GM12892 (cell line): ENCODE data around the gene ARHGEF12.
A peak's percentile ranks its signal among the peaks of the same experiment; 100 is the strongest.

Source experiments
- DNase-seq: peaks from one replicate; pipeline ENCODE4 v3.0.0; 2011; ENCODE audit not compliant: insufficient read length
- FAIRE-seq: peaks from 2 replicates; lab custom pipeline; 2011; peaks lifted over from hg19 to GRCh38; lab: Jason Lieb, UNC
- POLR2A ChIP-seq: IDR thresholded peaks from 2 replicates; pipeline ENCODE4 v1.6.1; 2011; ENCODE audit warnings: low read depth, low read length, control low read depth
- POLR2AphosphoS5 ChIP-seq: IDR thresholded peaks from 2 replicates; pipeline ENCODE4 v1.6.1; 2011; ENCODE audit warnings: low read depth, low read length, control low read depth
- TAF1 ChIP-seq: IDR thresholded peaks from 2 replicates; pipeline ENCODE4 v1.6.1; 2011; ENCODE audit warnings: low read depth, mild to moderate bottlenecking, control low read depth, low read length, borderline replicate concordance

ARHGEF12 gene

DNA sequence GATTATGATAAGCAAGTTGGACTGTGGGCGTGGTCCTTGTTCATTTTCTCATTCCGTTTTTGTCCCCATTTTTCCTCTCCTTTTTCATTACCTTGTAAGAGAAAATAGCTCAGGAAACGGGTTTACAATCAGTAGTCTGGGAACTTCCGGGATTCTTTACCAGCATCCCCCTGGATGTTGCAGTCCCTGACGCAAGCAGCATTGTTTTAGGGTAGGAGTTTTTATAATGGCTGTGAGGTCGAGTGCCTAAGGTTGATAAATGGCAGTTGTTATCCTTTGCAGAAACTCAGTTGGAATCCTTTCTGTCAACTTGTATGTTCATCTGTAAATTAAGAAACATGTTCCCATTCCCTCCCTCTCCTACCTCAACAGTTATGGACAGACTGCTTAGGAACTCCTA is 68.3 kb downstream of the ARHGEF12 start:
- TF ChIP-seq POLR2A: no peak
- no peak for TF ChIP-seq TAF1
- no peak for TF ChIP-seq POLR2AphosphoS5
- DNase-seq (no peak), FAIRE-seq (no peak)

DNA sequence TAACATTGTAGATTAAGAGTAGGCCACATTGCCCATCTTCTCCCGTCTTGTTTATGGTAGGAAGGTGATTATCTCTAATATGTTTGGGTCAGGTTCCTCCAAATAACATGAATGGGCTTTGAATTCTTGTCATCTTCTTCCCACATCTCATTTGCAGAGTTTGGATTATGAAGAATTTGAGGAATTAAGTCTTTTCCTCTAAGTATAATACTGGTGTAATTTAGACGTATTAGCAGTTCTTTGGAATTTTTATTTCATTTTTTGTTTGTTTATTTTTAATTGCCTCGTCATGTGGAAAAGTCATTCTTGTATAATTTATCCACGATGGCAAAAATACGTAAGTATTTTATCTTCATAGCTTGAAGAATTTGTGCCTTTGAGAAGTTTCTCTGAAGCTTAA is 73.4 kb downstream of the ARHGEF12 start:
- no peak for DNase-seq
- FAIRE-seq: no peak
- TF ChIP-seq POLR2A (no peak), TAF1 (no peak), POLR2AphosphoS5 (no peak)

DNA sequence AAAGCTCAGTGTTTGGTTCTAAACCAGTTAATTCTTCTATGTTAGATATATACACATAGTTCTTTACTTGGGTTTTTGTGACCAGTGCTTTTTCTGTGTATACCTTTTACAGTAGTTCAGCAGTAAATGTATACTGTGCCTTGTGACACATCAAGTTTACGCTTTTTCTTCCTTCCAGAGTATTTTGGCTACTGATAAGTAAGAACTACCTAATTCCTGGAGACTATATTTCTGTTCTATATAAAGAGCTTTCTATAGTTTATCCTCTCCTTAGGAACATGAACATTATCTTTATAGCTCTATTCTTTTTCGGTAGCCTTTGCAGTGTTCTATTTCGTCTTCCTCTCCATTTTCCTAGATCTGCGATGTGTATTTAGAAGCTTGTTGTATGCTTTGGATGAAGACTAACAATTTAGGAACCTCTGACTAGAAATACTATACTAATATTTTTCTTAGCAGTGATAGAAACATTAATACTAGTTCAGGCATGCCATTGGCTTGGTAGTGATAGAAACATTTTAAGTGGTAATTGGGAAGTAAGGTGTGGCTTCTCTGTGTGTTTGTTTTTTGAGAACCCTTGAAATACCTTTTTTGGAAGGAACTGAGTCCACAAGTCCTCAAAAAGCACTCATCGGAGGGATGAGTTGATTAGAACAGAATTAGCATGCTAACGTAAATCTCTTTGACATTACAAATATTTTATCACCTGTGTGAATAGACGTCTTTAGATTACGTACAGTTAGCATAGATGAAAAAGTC is 74.6 kb downstream of the ARHGEF12 start:
- DNase-seq (no peak), FAIRE-seq (no peak)
- TF ChIP-seq TAF1: no peak
- no peak for TF ChIP-seq POLR2AphosphoS5
- TF ChIP-seq POLR2A: no peak

DNA sequence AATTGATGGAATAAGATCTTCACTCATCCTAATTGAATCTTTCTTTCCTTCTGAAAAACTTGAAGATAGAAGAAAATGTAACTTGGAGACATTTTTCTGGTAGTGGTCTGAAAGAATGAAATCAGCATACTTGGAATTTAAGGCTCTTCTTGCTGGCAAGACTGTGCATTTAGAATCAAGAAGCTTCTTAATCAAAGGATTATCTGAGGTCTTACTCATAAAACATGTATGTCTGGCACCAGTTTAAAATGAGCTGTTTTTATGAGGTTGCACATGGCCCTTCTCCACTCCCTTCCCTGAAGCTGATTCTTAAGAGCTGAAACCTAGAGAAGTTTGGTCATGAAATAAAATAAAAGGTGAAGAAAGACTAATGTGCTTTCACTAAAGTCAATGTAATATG is 77.3 kb downstream of the ARHGEF12 start:
- FAIRE-seq (peak; percentile 70), DNase-seq (no peak)
- TF ChIP-seq POLR2AphosphoS5 (no peak), TAF1 (no peak), POLR2A (no peak)

DNA sequence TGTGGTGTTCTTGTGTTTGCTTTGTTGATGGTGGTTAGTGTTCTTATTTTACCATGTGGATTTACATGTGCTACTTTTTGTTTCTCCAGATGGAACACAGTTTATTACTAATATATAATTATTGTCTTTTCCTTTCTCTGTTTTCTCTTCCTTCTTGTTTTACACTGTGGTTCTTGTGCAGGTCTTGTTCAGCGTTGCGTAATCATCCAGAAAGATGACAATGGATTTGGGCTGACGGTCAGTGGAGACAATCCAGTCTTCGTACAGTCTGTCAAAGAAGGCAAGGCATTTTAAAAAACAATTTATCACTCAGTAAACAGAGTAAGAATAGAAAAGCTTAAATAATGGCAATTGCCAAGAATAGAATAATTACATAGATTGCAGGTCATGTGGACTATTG is 84.4 kb downstream of the ARHGEF12 start:
- no peak for FAIRE-seq

DNA sequence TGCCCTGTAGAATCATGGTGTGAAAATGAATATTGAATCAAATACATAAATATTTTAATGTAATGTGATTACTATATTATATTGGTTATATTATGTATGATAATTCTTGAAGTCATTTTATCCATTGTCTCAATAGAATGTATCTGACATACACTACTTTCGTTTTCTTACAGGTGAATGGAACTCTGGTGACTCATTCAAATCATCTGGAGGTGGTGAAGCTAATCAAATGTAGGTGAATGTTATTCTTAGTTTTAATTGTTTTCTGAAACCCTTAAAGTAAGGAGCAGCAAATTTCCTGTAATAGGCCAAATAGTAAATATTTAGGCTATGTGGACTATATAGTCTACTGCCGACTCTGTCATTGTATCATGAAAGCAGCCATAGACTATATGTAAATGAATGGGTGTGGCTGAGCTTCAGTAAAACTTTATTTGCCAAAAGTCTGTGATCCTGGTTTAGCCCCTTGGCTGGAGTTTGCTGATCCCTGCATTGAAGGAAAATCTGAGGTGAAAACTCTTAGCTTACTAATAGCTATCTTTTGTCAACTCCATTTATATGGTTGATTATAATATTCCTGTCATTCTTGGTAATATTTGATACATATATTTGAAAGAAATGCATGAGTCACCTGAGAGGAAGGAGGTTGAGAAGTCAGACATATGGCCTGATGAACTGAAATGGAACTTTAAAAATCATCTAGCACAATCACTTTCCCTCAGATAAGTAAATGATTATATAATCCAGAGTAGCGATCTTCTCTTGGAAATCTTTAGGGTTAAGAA is 88.2 kb downstream of the ARHGEF12 start:
- TF ChIP-seq POLR2AphosphoS5 (no peak), TAF1 (no peak), POLR2A (no peak)
- FAIRE-seq: no peak
- no peak for DNase-seq

More for the DNA sequence above, 84.4 kb downstream of the ARHGEF12 start:
- TF ChIP-seq TAF1: no peak
- TF ChIP-seq POLR2AphosphoS5: no peak
- no peak for TF ChIP-seq POLR2A
- DNase-seq: no peak

DNA sequence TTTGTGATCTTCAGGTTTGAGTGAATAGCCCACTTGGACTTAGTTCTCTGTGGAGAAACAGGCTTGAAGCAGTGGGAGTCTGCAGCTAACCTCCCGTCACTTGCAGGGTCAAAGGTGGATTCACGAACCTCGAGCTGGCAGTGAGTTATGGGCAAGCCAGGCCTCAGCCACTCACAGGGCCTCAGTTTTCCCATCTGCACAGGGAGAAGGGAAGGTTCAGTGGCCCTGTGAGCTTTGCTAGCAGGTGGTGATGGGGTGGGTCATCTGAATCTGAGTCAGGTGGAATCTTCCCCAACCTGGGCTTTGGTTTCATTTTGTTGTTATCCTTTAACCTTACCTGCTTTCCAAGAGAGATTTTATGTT is 88.7 kb downstream of the ARHGEF12 start:
- peak; percentile 63 for FAIRE-seq
- TF ChIP-seq POLR2AphosphoS5 (no peak), POLR2A (no peak), TAF1 (no peak)
- no peak for DNase-seq

DNA sequence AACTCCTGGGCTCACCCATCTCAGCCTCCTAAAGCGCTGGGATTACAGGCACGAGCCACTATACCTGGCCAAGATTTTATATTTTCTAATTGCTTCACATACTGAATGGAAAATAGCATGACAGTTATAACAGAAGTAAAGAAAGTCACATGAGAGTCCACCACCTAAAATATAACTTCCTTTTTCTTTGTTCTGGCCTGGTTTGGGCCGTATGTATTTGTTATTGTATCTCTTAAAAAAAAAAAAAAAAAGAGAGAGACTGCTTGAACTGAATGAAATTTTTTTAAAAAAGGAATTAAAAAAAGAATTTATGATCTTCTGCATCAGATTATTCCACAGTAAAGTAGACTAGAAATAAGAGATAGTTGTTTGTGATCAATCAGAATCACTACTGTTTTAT is 89.3 kb downstream of the ARHGEF12 start:
- TF ChIP-seq POLR2AphosphoS5 (no peak), POLR2A (no peak), TAF1 (no peak)
- no peak for DNase-seq
- FAIRE-seq: no peak

DNA sequence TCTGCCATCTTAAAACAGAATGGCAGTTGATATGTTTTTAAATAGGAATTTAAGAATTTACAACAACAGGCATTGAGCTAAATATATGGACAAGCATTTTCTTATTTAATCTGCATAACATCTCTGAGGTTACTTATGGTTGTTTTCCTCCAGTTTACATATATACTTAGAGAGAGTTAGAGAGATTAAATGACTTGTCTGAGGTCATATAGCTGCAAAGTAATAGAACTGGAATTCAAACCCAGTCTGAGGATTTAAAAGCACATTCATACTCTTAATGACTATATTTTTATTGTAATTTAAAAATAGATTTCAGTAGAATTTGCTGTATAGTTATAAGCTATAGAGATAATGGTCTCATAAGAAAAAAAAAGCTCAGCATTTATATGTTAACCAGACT is 93.9 kb downstream of the ARHGEF12 start:
- FAIRE-seq (no peak), DNase-seq (no peak)
- TF ChIP-seq TAF1 (no peak), POLR2A (no peak), POLR2AphosphoS5 (no peak)

DNA sequence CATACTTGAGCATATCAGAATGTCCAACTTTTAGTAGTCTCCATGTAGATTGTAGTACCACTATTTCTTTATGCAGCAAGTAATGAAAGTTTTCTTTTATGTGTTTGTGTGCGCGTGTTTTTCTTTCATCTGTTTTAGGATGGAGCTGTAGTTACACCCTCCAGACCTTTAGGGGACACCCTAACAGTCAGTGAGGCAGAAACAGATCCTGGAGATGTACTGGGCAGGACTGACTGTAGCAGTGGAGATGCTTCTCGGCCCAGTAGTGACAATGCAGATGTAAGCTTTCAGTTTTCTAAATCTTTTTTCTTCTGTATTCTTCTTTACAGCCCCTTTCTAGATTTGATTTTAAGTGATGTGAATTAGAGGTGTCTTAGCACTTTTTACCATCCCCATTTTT is 95.4 kb downstream of the ARHGEF12 start:
- DNase-seq (no peak), FAIRE-seq (peak; percentile 72)
- no peak for TF ChIP-seq POLR2AphosphoS5
- TF ChIP-seq TAF1: no peak
- TF ChIP-seq POLR2A: no peak

DNA sequence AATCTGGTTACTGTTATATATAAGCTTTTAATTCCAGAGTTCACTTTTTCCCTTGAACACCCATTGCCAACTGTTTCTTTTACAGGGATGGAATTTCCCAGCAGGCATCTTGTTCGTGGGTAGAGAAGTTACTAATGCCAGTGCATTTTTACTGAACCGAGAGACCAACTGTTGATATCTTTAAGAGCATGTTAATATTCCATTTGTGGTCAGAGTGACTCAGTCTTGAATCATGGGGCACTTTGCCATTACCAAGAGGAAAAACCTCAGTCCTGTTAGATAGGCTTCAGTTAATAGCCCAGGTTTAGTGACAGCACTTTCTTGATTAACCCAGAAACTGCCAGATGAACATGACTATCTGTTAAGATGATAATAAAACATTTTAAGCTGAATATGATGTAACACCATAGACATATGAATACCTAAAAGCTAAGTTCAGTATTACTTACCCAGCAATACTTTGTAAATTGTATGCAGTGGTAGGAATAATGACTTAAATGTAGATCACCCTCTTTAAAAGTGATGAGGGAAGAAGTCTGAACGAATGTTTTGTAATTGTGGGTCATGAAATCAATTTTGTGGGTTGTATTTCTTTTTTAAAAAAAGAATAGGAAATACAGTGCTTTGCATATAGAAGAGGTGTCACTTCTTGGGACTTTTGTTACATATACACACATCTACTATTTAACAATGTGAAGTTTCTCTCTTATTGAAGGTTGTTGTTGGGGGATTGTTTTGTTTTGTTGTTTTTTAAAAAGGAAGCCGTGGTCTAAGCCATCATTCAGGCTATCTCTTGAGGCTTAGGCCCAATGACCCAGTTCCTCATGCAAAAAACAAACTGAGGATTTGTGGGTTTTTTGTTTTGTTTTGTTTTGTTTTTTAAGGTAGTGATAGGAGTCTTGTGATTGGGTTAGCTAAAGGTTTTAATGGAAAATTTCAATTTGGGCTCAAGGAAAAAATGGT is 96.1 kb downstream of the ARHGEF12 start:
- DNase-seq (no peak), FAIRE-seq (peak; percentile 85)
- no peak for TF ChIP-seq TAF1
- no peak for TF ChIP-seq POLR2A
- TF ChIP-seq POLR2AphosphoS5: no peak

DNA sequence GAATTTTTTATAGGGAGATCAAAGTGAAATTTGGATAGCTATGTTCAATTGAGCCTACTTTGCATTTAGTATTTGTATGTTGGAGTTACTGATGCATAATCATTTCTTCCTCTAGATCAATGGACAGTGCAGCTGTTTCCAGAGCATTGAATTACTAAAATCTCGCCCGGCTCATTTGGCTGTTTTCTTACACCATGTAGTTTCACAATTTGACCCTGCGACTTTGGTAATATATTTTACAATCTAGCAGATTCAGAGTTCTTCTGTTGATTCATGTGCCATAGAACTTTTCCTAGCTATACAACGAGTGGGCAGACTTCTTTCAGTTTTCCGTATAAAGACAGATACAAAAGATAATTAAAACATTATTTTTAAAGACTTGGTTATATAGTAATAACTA is 105.4 kb downstream of the ARHGEF12 start:
- DNase-seq (no peak), FAIRE-seq (no peak)
- TF ChIP-seq POLR2A (no peak), TAF1 (no peak), POLR2AphosphoS5 (no peak)
